Fibroblast of mammary gland (primary cell): ENCODE results near the gene LCE5A.

Experiments used
- DNase-seq: peaks from one replicate; pipeline ENCODE4 v3.0.0-alpha.2; 2010; ENCODE audit warnings: low read depth
- H3K4me3 ChIP-seq: 2 replicates; pipeline ENCODE4 v1.5.1; 2011; ENCODE audit warnings: low read depth, mild to moderate bottlenecking, low read length, moderate library complexity; ENCODE audit not compliant: control insufficient read depth
- TF ChIP-seq, protein P1 (sequence below): conservative IDR thresholded peaks from 2 replicates; pipeline ENCODE4 v1.5.1; 2011; ENCODE audit warnings: low read depth, low read length, inconsistent platforms; ENCODE audit not compliant: control insufficient read depth, insufficient read depth

Gene LCE5A

DNA sequence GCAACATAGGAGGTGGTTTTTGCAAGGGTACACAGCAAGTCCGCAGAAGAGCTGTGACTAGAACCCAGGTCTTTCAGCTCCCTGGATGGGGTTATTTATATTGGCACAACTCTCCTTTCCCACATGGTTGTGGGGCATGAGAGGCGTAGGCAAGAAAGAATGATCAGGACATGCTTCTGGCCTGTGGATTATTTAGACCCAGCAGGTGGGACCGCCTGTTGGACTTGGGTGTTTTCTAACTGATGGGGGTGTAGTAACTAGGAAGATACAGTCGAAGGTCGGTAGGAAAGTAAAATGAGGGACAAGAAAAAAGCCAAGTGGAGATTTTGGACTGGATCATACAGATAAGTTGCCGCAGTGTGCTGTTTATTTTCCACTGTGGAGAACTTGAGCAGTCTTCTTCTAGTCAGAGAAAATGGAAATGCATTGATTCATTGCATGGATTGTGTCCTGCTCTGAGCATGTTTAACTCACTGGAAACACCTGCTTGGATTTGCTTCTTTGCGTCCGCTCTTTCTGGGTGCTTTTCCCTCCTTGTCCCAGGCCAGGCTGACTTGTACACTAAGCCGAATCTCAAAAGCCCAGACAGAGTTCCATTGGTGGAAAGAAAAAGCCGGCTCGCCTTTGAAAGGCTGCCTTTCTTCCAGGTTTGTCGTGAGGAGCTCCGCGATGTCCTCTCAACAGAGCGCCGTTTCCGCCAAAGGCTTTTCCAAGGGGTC, 4.3 kb downstream of the LCE5A start:
- no peak overlapping the region for H3K4me3 ChIP-seq
- TF ChIP-seq, protein P1, sequence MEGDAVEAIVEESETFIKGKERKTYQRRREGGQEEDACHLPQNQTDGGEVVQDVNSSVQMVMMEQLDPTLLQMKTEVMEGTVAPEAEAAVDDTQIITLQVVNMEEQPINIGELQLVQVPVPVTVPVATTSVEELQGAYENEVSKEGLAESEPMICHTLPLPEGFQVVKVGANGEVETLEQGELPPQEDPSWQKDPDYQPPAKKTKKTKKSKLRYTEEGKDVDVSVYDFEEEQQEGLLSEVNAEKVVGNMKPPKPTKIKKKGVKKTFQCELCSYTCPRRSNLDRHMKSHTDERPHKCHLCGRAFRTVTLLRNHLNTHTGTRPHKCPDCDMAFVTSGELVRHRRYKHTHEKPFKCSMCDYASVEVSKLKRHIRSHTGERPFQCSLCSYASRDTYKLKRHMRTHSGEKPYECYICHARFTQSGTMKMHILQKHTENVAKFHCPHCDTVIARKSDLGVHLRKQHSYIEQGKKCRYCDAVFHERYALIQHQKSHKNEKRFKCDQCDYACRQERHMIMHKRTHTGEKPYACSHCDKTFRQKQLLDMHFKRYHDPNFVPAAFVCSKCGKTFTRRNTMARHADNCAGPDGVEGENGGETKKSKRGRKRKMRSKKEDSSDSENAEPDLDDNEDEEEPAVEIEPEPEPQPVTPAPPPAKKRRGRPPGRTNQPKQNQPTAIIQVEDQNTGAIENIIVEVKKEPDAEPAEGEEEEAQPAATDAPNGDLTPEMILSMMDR, result no peak
- DNase-seq, result no peak

DNA sequence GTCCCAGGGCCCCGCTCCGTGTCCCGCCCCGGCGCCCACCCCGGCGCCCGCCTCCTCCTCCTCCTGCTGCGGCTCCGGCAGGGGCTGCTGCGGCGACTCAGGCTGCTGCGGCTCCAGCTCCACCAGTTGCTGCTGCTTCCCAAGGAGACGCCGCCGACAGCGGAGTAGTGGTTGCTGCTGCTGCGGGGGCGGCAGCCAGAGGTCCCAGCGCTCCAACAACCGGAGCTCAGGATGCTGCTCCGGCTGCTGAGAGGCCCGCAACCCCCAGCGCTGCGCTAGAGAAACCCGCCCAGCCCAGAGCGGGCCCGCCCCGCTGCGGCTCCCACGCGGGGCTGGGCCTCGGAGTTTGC, 4.8 kb downstream of the LCE5A start:
- TF ChIP-seq, protein P1, result no peak
- H3K4me3 ChIP-seq, result no peak overlapping the region
- peak; percentile 19 for DNase-seq

DNA sequence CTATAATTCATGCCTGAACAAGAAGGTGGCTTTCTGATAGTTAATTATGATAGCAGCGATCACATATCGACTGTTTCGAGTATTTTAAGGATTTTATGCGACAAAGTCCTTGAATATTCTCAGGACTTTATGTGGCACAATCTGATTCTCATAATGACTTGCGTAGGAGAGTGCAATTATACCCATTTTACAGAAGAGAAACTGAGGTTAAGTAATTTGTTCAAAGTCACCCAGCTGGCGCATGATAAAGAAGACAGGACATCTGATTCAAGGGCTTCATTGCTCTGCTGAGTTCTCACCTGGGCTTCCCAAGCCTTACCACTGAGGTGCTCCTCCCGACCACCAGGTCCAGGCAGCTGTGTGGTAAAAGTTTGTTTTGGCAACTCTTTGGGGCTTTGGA, 5.5 kb downstream of the LCE5A start:
- TF ChIP-seq, protein P1, result no peak
- no peak overlapping the region for H3K4me3 ChIP-seq
- no peak for DNase-seq

DNA sequence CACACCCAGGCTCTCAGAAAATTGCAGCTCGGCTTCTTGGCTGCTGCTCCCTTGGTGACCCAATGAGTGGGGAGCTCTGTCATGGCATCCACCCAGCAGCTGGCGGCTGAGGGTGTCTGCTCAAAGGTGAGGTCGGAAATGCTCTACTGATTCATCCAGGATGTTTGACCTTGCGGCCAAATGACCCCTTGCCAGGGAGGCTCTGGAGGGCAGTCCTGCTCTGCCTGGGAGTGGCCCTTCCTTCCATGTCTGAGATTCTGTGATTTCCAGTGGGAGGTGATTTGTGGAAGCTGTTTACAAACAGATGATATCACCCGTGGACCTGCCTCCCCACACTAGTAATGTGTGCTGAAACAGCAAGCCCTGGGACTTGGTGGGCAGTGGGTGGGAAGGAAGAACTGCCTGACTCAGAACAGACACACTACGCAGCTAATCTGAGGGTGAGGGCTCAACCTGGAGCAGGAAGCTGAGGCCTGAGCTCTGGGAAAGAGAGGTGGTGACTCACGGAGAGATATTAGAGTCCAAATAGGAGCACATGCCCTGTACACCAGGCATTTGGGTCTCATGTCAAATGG, 6.7 kb downstream of the LCE5A start:
- no peak overlapping the region for H3K4me3 ChIP-seq
- peak; percentile 36 for DNase-seq
- TF ChIP-seq, protein P1, result no peak

DNA sequence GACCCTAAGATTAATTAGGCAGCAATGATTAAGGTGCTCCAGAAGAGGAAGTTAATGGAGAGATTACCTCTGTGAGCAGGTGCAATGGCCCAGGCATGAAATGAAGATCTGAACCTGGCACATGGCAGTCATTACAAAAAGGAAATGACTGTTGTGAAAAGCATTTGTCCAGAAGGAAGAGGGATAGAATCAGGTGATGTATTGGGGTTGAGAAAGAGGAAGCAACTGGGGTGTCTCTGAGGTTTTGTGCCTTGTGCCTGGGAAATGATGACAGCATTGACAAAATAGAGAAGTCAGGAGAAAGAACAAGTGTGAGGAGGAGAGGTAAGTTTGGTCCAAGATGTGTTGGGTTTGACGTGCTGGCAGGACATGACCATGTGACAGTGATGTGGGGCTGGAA, 9.2 kb downstream of the LCE5A start:
- no peak for DNase-seq
- no peak overlapping the region for H3K4me3 ChIP-seq
- TF ChIP-seq, protein P1, result no peak

DNA sequence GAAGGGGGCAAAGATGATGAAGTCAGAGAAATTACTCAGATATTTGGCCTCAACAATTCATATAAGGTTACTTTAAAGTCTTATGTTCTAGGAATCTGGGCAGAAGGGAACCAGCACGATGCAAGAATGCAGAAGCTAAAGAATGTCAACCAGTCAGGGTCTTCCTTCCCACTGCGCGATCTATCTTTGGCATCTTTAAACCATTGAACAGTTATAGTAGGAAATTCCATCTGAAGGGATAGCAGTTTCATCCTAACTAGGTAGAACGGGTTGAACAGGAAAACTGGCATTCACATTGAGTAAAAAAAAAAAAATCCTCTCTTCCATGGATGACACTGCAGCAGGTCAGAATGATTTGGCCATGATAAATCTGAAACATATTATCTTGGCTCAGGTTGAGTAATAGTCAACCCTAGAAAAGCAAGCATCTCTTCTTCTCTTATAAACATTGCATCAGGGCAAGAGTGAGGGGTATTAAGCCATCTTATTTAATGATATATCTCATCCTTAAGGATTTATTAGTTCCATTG, 10.0 kb downstream of the LCE5A start:
- H3K4me3 ChIP-seq, result no peak overlapping the region
- no peak for DNase-seq
- TF ChIP-seq, protein P1, result no peak
